GM18508 (cell line): ENCODE measurements around the gene CATSPERE.
"Not testable (repeated sequence)": the region's sequence is repeated elsewhere in the genome, so short reads cannot be mapped to it uniquely, and the experiment has no call there.

Experiments
- ATAC-seq: cut with Tn5 transposase; IDR thresholded peaks from one replicate; pipeline ENCODE4 v1.9.1; 2021; ENCODE audit warnings: moderate number of reproducible peaks; ENCODE audit not compliant: insufficient read depth, unreplicated experiment

CATSPERE gene

GRCh38 chr1:244655186-244655585, 194.1 kb downstream of the CATSPERE start:
- no peak for ATAC-seq

GRCh38 chr1:244657421-244657820, 196.3 kb downstream of the CATSPERE start:
- ATAC-seq = no peak

DNA sequence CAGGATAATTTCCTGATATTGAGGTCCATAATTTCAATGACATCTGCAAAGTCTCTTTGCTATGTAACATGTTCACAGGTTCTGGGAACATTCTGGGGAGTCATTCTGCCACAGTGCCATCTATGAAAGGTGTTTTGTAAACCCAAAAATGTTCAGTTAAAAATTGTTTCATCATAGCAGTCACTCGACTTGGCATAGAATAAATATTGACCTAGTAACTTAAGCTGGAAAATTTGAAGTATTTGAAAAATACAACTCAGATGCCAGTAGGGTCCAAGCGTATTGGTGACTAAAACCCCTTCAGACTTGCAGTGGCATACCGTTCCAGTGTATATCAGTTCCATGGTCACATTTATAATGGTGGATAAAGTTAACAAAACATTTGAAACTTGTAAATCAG, 198.6 kb downstream of the CATSPERE start:
- no peak for ATAC-seq

GRCh38 chr1:244660595-244660994, 199.5 kb downstream of the CATSPERE start:
- no peak for ATAC-seq

DNA sequence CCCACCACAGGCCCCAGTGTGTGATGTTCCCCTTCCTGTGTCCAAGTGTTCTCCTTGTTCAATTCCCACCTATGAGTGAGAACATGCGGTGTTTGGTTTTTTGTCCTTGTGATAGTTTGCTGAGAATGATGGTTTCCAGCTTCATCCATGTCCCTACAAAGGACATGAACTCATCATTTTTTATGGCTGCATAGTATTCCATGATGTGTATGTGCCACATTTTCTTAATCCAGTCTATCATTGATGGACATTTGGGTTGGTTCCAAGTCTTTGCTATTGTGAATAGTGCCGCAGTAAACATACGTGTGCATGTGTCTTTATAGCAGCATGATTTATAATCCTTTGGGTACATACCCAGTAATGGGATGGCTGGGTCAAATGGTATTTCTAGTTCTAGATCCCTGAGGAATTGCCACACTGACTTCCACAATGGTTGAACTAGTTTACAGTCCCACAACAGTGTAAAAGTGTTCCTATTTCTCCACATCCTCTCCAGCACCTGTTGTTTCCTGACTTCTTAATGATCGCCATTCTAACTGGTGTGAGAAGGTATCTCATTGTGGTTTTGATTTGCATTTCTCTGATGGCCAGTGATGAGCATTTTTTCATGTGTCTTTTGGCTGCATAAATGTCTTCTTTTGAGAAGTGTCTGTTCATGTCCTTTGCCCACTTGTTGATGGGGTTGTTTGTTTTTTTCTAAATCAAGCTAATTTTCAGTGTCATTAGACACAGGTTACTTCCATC, 200.7 kb downstream of the CATSPERE start:
- not testable (repeated sequence) for ATAC-seq

- ATAC-seq = no peak
Observed at GRCh38 chr1:244662599-244662998, 201.5 kb downstream of the CATSPERE start.

DNA sequence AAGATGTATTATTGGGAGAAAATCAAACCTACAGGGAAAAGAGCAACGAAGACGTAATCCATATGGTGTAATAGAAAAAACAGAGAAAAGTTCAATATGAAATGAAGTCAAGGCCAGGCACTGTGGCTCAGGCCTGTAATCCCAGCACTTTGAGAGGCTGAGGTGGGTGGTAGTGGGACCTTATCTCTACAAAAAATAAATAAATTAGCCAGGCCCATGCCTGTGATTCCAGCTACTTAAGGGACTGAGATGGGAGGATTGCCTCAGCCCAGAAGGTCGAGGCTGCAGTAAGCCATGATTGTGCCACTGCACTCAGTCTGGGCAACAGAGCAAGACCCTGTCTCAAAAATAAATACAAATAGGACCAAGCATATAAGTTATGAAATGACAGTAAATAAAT, 203.3 kb downstream of the CATSPERE start:
- ATAC-seq = no peak

DNA sequence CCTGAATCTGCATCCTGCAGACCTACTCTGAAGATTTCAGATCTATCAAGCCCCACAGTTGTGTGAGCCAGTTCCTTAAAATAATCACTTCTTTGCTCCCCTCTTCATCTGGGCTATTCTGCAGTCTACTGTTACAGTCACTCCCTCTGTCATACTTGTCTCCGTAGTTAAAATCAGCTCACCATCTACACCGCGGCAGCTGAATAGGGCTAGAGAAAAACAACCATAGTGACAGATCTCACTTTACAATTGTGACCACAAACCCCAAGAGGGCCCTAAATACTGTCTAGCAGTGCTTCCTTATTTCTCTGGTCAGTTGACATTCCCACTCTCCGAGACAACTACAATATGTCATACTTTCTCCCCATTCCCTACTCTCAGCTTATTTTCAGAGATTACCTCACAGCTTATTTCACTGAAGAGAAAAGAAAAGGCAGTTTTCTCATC, 204.7 kb downstream of the CATSPERE start:
- ATAC-seq = peak; percentile 82

DNA sequence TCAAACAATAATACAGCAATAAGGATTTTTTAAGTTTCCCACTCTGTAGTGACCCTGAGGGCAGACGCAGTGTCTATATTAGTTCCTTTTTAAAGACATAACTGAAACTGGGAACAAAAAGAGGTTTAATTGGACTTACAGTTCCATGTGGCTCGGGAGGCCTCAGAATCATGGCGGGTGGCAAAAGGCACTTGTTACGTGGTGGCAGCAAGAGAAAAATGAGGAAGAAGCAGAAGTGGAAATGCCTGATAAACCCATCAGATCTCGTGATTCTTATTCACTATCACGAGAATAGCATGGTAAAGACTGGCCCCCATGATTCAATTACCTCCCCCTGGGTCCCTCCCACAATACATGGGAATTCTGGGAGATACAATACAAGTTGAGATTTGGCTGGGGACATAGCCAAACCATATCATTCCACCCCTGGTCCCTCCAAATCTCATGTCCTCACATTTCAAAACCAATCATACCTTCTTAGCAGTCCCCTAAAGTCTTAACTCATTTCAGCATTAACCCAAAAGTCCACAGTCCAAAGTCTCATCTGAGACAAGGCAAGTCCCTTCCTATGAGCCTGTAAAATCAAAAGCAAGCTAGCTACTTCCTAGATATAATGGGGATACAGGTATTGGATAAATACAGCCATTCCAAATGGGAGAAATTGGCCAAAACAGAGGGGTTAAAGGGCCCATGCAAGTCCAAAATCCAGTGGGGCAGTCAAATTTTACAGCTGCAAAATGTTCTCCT, 205.8 kb downstream of the CATSPERE start:
- ATAC-seq = not testable (repeated sequence)

GRCh38 chr1:244667797-244668196, 206.7 kb downstream of the CATSPERE start:
- no peak for ATAC-seq

DNA sequence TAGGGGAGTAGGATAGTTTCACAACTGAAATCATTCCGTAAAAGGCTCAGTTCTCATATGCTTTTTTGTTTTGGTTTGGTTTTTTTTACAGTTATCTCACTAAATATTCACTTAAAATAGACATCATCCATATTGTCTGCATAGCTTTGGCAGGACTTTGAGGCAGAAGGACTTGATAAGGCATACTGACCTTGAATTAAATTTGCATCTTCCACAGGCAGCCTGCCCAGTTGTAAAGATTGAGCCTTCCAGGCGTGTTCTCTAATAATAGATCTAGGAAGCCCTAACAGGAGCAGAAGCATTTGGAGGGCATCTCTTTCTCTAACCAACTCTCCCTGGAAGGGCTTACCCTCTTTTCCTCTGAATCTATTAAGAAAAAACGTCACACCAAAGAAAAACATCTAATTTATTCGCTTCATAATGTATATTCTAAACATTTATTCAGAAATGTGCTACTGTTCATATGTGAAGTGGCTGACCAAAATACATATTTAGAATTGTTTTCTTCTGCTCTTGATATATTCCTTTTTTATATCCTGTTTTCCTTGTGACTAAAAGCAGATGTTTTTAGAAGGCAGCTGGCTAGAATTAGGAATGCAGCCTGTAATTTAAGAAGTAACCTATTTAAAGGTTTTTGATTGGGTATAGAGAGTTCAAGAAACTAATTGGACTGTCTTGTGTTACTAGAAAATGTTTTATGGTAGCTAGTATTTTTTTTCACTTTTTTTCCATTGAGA, 212.0 kb downstream of the CATSPERE start:
- ATAC-seq = no peak

DNA sequence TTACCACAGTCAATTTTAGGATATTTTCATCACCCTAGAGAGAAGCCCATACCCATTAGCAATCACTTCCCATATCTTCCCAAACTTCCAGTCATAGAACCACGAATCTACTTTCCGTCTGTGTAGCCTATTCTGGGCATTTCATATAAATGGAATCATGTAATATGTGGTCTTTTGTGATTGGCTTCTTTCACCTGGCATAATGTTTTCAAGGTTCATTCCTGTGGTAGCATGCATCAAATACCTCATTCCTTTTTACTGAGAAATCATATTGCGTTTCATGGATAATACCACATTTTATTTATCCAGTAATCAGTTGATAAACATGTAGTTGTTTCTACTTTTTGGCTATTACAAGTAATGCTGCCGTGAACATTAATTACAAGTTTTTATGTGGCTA, 213.4 kb downstream of the CATSPERE start:
- ATAC-seq = no peak

GRCh38 chr1:244675167-244675566, 214.1 kb downstream of the CATSPERE start:
- ATAC-seq = no peak

DNA sequence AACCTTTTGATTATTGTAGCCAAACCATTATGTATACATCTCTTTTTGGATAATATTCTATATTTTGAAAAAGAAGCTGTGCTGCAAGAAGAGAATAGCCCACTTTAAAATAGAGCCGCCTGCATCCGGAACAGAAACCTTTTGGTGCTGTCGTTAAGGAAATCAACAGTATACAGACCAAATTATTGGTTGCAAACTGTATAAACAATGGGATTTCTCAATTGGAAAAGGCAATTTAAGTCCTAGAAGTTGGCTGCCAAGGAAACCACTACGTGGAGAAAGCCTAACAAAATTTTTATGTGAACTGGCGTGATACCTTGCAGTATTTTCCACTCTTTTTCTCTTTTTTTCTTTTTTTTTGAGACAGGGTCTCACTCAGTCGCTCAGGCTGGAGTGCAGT, 217.6 kb downstream of the CATSPERE start:
- ATAC-seq = no peak

GRCh38 chr1:244680667-244681066, 219.6 kb downstream of the CATSPERE start:
- ATAC-seq = no peak

GRCh38 chr1:244682087-244682486, 221.0 kb downstream of the CATSPERE start:
- ATAC-seq = not testable (repeated sequence)
